Endothelial cell of umbilical vein (primary cell): Measurements from ENCODE around the gene CCL4. TPM values are rescaled to one million over a fixed set of nuclear protein-coding genes. Genes with fewer than 3 reads are reported as not detected.

ENCODE experiments used
- BruUV-seq: library from RNA; stranded (reverse); fragments of 400-500 nt; replicated peaks from 2 replicates; lab custom pipeline; 2021; lab: Mats Ljungman, UMichigan
- CTCF ChIA-PET: fragments of 300-600, 350-600 bp; sonication (Branson Sonifier 250); formaldehyde crosslinking; loops from one replicate; lab custom pipeline; 2021; ENCODE audit warnings: antibody characterized with exemption, inconsistent platforms; lab: Charles Lee
- POLR2A ChIA-PET: fragments of 300-600, 350-600 bp; sonication (Branson Sonifier 250); formaldehyde crosslinking; loops from one replicate; lab custom pipeline; 2021; ENCODE audit warnings: antibody characterized with exemption, inconsistent platforms; lab: Charles Lee
- DNase-seq: peaks from one replicate; pipeline ENCODE4 v3.0.0-alpha.2; 2011; ENCODE audit warnings: low read depth, low spot score
- FAIRE-seq: peaks from 2 replicates; lab custom pipeline; 2011; peaks lifted over from hg19 to GRCh38; lab: Jason Lieb, UNC
- H2AFZ ChIP-seq: 2 replicates; pipeline ENCODE4 v1.6.0; 2012; ENCODE audit warnings: low read depth, low read length, control low read depth, inconsistent platforms
- H3K27ac ChIP-seq: 2 replicates; pipeline ENCODE4 v1.5.1; 2011; ENCODE audit warnings: low read depth, mild to moderate bottlenecking, control low read depth, low read length, moderate library complexity; ENCODE audit not compliant: insufficient read depth
- H3K27me3 ChIP-seq, 2 experiments: 2 replicates each; pipeline versions ENCODE4 v1.6.0 to v1.6.1; 2011; ENCODE audit warnings: low read length in 2 of 2, mixed read lengths in 1 of 2; ENCODE audit not compliant: control insufficient read depth in 2 of 2, insufficient read depth in 2 of 2
- H3K36me3 ChIP-seq, 2 experiments: 2 replicates in 1 of 2; 3 replicates in 1 of 2; pipeline ENCODE4 v1.5.1; 2011; ENCODE audit warnings: low read length in 2 of 2, mild to moderate bottlenecking in 1 of 2, moderate library complexity in 1 of 2; ENCODE audit not compliant: control insufficient read depth in 2 of 2, insufficient read depth in 2 of 2; ENCODE audit errors: extremely low read depth in 1 of 2
- H3K4me1 ChIP-seq: 3 replicates; pipeline ENCODE4 v1.5.1; 2011; ENCODE audit warnings: mild to moderate bottlenecking, low read length; ENCODE audit not compliant: control insufficient read depth, insufficient read depth; ENCODE audit errors: extremely low read depth
- H3K4me2 ChIP-seq: 2 replicates; pipeline ENCODE4 v1.6.1; 2011; ENCODE audit warnings: low read length, control low read depth, mixed read lengths; ENCODE audit not compliant: insufficient read depth
- H3K4me3 ChIP-seq, 3 experiments: fragments of 200-600 bp in 1 of 3; sonication (generic), shearing (Covaris generic) in 1 of 3; replicated peaks in 1 of 3; 2 replicates each; pipeline ENCODE4 v1.5.1; 2011 to 2016; ENCODE audit warnings: control low read depth in 3 of 3, low read length in 3 of 3, mild to moderate bottlenecking in 2 of 3, inconsistent platforms in 1 of 3, low read depth in 1 of 3, moderate library complexity in 1 of 3; ENCODE audit not compliant: insufficient read depth in 1 of 3
- H3K79me2 ChIP-seq: 2 replicates; pipeline ENCODE4 v1.6.0; 2012; ENCODE audit warnings: low read length, inconsistent platforms; ENCODE audit not compliant: control insufficient read depth, insufficient read depth
- H3K9ac ChIP-seq: replicated peaks from 2 replicates; pipeline ENCODE3; 2011; ENCODE audit warnings: low read length, control low read depth; ENCODE audit not compliant: insufficient read depth; ENCODE audit errors: extremely low read depth
- H3K9me1 ChIP-seq: replicated peaks from 3 replicates; pipeline ENCODE4 v1.6.0; 2011; ENCODE audit warnings: mild to moderate bottlenecking, low read length; ENCODE audit not compliant: control insufficient read depth, insufficient read depth; ENCODE audit errors: extremely low read depth
- H3K9me3 ChIP-seq: replicated peaks from 2 replicates; pipeline ENCODE4 v1.5.1; 2012; ENCODE audit warnings: low read length, inconsistent platforms; ENCODE audit not compliant: control insufficient read depth, insufficient read depth
- H4K20me1 ChIP-seq: replicated peaks from 2 replicates; pipeline ENCODE3; 2011; ENCODE audit warnings: mild to moderate bottlenecking, low read length; ENCODE audit not compliant: control insufficient read depth, insufficient read depth; ENCODE audit errors: extremely low read depth
- EZH2 ChIP-seq: IDR thresholded peaks from 2 replicates; pipeline ENCODE4 v1.6.1; 2012; ENCODE audit warnings: borderline replicate concordance, low read depth, mild to moderate bottlenecking, moderate library complexity, low read length, inconsistent platforms; ENCODE audit not compliant: severe bottlenecking
- FOS ChIP-seq: IDR thresholded peaks from 2 replicates; pipeline ENCODE4 v1.6.1; 2011; ENCODE audit warnings: mild to moderate bottlenecking, low read length, moderate library complexity, borderline replicate concordance; ENCODE audit not compliant: insufficient read depth
- GATA2 ChIP-seq: IDR thresholded peaks from 2 replicates; pipeline ENCODE4 v1.7.0; 2011; ENCODE audit warnings: low read depth, mild to moderate bottlenecking, moderate library complexity, mixed read lengths, low read length; ENCODE audit not compliant: insufficient read length, insufficient read depth
- MYC ChIP-seq: IDR thresholded peaks from one replicate; pipeline ENCODE4 v1.6.1; 2011; ENCODE audit warnings: mild to moderate bottlenecking, low read depth, low read length
- POLR2A ChIP-seq: IDR thresholded peaks from 2 replicates; pipeline ENCODE4 v1.6.1; 2012; ENCODE audit warnings: low read depth, mild to moderate bottlenecking, control low read depth, low read length
- POLR2AphosphoS5 ChIP-seq: IDR thresholded peaks from 2 replicates; pipeline ENCODE4 v1.6.1; 2012; ENCODE audit warnings: low read depth, mild to moderate bottlenecking, control low read depth, low read length, moderate library complexity; ENCODE audit not compliant: insufficient read depth
- dilution Hi-C: fragments of 300-500 bp; cut with MboI; formaldehyde crosslinking; loops from one replicate; pipeline ENCODE4 v1.15.0; 2019; ENCODE audit warnings: low sequenced_read_pairs; ENCODE audit not compliant: extremely low pct_ligation_motif_present
- intact Hi-C: fragments of 100-400 bp; cut with micrococcal nuclease; formaldehyde crosslinking; loops from one replicate; pipeline ENCODE4 v1.10.0; 2022
- polyA plus RNA-seq, 4 experiments: library from polyadenylated mRNA; depleted of rRNA in 3 of 4; stranded (reverse) in 3 of 4; unstranded in 1 of 4; fragments of >200 nt; gene quantifications; 2 replicates each; pipeline versions ENCODE4 v1.2.1 to v1.2.3, GENCODE V29; 2011 to 2012; ENCODE audit warnings: missing spikeins in 1 of 4
- total RNA-seq: library from RNA; stranded (reverse); gene quantifications from 2 replicates; pipeline ENCODE4 v1.2.3, GENCODE V29; 2021
- TF ChIP-seq, protein P1 (sequence below), 2 donors: IDR thresholded peaks; 1 replicate in 1 of 2; 2 replicates in 1 of 2; pipeline ENCODE4 v1.5.1; 2011; ENCODE audit warnings: low read length in 2 of 2, mild to moderate bottlenecking in 2 of 2, moderate library complexity in 2 of 2, control low read depth in 1 of 2, inconsistent platforms in 1 of 2, low read depth in 1 of 2; ENCODE audit not compliant: insufficient read depth in 1 of 2; ENCODE audit errors: extremely low read depth in 1 of 2
- TF ChIP-seq, protein P2 (sequence below): IDR thresholded peaks from 2 replicates; pipeline ENCODE4 v1.6.1; 2011; ENCODE audit not compliant: insufficient read depth, insufficient read length

Gene CCL4
- total and polyA plus RNA-seq, 2 donors (not counting 3 experiments of a cell fraction or from before 2014, with no cell fraction given): not detected

DNA sequence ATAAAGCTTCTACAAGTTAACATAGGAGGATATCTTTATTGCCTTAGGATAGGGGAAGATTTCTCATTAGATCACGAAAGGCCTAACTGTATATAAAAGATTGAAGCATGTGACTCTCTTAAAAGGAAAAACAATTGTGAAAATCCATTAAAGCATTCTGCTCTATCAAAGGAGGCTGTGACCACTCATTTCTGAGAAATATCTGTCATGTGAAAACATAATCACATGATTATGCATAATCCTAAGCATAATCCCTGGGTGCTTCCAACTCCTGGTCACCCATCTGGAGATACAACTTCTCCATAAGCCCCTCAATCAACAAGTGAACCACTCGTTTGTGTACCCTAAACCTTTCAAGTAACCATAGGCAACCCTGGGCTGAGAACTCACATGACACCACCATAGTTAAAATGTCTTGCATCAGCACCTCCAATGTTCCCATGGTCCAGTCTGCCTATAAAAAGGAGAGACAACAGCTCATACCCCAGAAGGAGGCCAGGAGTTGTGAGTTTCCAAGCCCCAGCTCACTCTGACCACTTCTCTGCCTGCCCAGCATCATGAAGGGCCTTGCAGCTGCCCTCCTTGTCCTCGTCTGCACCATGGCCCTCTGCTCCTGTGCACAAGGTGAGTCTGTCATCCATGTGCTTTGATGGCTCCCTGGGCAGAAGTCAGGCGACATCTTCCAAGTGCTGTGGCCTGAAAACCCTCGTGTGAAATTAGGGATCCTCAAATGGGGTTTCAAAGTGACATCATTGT is 39.7 kb upstream of the CCL4 start, which contains the start of gene CCL18:
Gene CCL18 (plus strand): TSS at position 487 of the 756 bp plus-strand sequence. CDS start 71 bp downstream, at position 558.
- Histone ChIP-seq H4K20me1 (no peaks in the 10 kb centered on the region), H3K79me2 (no peaks in the 10 kb centered on the region), H3K9ac (no peak within 1 kb of the TSS), H3K4me1 (no peaks in the 10 kb centered on the region), H3K36me3 (no peaks in the 10 kb centered on the region), H3K4me2 (no peak within 1 kb of the TSS), H3K4me3 (no peak within 1 kb of the TSS), H2AFZ (no peak within 1 kb of the TSS), H3K27ac (no peak within 1 kb of the TSS), H3K9me1 (no peaks in the 10 kb centered on the region), H3K27me3 (no peaks in the 10 kb centered on the region), H3K9me3 (no peaks in the 10 kb centered on the region)
- ChIA-PET CTCF (interaction anchor here (0.6 to 2.1 kb wide), 2 partner anchors 55 to 95 kb away, joined by 4 to 10 read pairs; no protein-coding TSS in a partner anchor), POLR2A (no interaction called here)
- dilution Hi-C loops: no loop called here
- no peak for DNase-seq
- intact Hi-C loops: no loop called here
- TF ChIP-seq MYC (no peak), POLR2AphosphoS5 (no peak), GATA2 (no peak), FOS (no peak), POLR2A (no peak)
- FAIRE-seq: no peak
- no TSS peak for BruUV-seq

DNA sequence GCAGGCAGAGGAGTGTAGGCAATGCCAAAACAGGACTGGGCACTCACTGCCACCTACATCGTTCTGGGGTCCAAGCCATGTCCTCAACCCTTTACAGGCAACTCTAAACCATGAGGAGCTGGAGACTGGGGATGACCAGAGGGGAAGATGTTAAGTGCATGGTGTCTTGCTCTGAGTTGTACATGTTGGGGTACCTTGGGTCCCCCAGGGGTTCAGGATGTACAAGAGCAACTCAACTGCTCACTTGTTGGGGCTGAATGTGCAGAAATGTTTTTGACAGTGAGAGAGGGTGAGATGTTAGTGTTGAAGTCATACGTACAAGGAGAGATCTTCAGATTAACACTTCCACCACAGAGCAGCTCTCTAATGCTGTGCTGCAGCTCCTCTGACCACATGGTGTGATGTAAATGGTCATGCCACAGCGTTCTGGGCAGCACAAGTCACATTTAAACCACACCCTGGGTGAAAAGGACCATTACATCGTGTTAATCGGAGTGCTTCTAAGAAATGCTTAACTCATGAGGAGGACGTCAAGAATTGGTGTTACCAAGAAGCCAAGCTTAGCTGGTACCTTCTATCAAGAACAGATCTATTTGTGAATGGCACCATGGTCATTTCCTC is 37.2 kb upstream of the CCL4 start:
- FAIRE-seq: no peak

More for the DNA sequence above, 37.2 kb upstream of the CCL4 start:
- no TSS peak for BruUV-seq
- H3K9ac ChIP-seq: no peak overlapping the region
- H3K4me2 ChIP-seq: no peak overlapping the region
- ChIA-PET CTCF (interaction anchor here (1.0 to 1.5 kb wide), 2 partner anchors 21 to 97 kb away, joined by 4 read pairs; no protein-coding TSS in a partner anchor), POLR2A (no interaction called here)
- no peaks in the 10 kb centered on the region for H3K4me1 ChIP-seq
- no peaks in the 10 kb centered on the region for H3K27me3 ChIP-seq
- H3K9me1 ChIP-seq: no peaks in the 10 kb centered on the region
- no peaks in the 10 kb centered on the region for H4K20me1 ChIP-seq
- no peak for DNase-seq
- H3K27ac ChIP-seq: no peak overlapping the region
- no peaks in the 10 kb centered on the region for H3K79me2 ChIP-seq
- no peaks in the 10 kb centered on the region for H3K9me3 ChIP-seq
- H3K4me3 ChIP-seq: no peak overlapping the region
- no peak overlapping the region for H2AFZ ChIP-seq
- H3K36me3 ChIP-seq: no peaks in the 10 kb centered on the region
- dilution Hi-C loops: no loop called here
- TF ChIP-seq, protein P1, sequence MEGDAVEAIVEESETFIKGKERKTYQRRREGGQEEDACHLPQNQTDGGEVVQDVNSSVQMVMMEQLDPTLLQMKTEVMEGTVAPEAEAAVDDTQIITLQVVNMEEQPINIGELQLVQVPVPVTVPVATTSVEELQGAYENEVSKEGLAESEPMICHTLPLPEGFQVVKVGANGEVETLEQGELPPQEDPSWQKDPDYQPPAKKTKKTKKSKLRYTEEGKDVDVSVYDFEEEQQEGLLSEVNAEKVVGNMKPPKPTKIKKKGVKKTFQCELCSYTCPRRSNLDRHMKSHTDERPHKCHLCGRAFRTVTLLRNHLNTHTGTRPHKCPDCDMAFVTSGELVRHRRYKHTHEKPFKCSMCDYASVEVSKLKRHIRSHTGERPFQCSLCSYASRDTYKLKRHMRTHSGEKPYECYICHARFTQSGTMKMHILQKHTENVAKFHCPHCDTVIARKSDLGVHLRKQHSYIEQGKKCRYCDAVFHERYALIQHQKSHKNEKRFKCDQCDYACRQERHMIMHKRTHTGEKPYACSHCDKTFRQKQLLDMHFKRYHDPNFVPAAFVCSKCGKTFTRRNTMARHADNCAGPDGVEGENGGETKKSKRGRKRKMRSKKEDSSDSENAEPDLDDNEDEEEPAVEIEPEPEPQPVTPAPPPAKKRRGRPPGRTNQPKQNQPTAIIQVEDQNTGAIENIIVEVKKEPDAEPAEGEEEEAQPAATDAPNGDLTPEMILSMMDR (IDR thresholded peaks at IDR 0.05; ENCODE audit: extremely low read depth in 1 of 2, insufficient read depth in 1 of 2, low read depth in 1 of 2, low read length in 2 of 2): no peak
- TF ChIP-seq, protein P2, sequence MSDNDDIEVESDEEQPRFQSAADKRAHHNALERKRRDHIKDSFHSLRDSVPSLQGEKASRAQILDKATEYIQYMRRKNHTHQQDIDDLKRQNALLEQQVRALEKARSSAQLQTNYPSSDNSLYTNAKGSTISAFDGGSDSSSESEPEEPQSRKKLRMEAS: no peak
- no peak for TF ChIP-seq EZH2
- intact Hi-C loops: no loop called here
